NCI-H2227 treated with DMSO at 0.1 percent for 48 hours (cell line): Measurements from ENCODE around the gene TMPRSS11E.
"Not testable (repeated sequence)": the region's sequence is repeated elsewhere in the genome, so short reads cannot be mapped to it uniquely, and the experiment has no call there.

Source experiments
- DNase-seq: peaks from one replicate; lab custom pipeline; 2025; lab: John Stamatoyannopoulos, UW

TMPRSS11E gene

GRCh38 chr4:68462691-68463090 lies 15.4 kb downstream of the TMPRSS11E start:
- no peak for DNase-seq

DNA sequence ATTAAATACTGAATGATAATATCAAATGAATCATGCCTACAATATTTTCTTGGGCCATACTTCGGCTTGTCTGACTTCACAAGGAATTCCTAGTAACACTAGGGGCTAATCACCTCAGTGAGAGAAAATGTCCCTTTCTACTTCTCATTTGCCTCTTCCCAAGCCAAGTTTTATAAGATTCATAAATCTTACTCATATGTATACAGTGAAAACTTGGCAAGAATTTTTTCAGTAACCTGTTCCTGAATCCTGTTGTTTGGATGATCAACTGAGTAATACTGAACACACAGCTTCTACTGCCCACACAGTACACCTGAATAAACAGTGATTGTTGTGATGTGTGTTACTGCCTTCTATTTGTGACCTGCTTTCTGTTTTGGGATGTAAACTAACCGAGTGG lies 16.5 kb downstream of the TMPRSS11E start:
- no peak for DNase-seq

DNA sequence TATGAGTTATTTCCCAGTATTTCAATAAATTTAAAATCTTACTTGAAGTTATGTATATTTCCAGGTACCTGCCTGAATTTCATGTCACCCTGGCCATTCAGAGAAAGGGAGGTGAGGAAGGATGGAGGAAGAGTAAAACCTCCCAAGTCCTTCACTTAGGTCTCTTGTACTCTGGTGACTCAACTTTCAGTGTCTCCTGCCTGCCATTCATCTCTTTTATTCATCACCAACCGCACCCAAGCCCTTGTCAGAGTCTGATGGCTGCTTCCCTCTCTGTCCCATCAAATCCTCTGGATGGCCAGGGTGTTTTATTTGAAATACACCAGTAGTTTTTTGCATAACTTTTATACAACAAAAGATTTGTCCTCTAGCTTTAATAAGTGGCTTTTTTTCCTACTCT lies 17.8 kb downstream of the TMPRSS11E start:
- DNase-seq: no peak

DNA sequence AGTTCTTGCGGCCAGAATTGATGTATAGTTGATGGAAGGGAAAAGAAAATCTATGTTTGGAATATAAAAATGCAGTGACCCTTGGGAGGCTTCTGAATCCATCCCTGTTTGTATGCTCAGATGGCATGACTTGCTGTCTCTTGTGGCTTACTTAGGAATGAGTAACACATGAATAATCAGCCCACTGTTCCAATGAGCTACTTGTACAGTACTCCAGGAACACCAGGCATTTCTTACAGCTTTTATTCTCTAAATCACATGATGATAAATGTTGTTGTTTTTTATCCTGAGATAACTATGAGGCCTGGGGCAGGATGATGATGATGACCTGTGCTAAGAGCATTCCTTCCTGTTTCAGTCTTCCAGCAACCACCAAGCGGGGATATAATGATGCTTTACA lies 18.9 kb downstream of the TMPRSS11E start:
- no peak for DNase-seq

- no peak for DNase-seq
Measured at GRCh38 chr4:68466751-68467150, 19.5 kb downstream of the TMPRSS11E start.

GRCh38 chr4:68469482-68469881 lies 22.2 kb downstream of the TMPRSS11E start:
- no peak for DNase-seq

GRCh38 chr4:68476191-68476590 lies 28.9 kb downstream of the TMPRSS11E start:
- no peak for DNase-seq

DNA sequence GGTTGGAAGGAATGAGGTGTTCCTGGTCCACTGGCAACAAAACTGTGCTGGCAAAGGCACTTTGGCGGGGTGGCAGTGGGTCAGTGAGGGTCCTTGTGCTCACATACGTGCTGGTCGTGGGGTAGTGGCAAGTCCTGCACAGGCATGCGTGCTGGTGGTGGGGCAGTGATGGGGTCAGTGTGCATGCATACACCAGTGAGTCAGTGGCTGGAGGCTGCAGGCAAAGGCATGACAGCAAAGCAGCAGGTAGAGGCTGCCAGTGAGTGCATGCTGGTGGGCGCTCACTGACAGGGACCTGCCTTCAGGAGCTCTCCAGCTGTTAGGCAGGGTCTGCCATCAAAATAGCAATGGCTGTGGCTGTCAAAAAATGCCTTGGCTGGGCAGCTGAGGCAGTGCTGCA lies 42.1 kb downstream of the TMPRSS11E start:
- DNase-seq: no peak

GRCh38 chr4:68490826-68491457 lies 43.7 kb downstream of the TMPRSS11E start:
- no peak for DNase-seq

DNA sequence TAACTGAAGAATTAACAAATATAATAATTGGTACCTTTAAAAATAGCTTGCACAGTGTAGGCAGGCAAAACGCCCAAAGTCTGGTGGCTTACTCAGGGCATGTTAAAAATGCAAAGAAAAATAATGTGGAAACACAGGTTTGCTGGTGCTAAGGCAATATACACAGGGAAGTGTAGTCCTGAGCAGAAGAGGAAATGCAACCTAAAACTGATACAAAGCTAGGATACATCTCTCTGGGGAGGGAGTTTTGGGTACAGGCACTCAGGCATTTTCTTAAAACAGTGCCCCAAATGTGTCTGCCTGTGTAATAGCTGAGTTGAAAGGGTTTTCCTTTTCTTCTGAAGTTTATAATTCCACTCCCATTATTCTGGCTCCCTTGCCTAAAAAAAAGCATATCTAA lies 47.4 kb downstream of the TMPRSS11E start:
- DNase-seq: no peak

GRCh38 chr4:68498413-68499007 lies 51.2 kb downstream of the TMPRSS11E start:
- no peak for DNase-seq

DNA sequence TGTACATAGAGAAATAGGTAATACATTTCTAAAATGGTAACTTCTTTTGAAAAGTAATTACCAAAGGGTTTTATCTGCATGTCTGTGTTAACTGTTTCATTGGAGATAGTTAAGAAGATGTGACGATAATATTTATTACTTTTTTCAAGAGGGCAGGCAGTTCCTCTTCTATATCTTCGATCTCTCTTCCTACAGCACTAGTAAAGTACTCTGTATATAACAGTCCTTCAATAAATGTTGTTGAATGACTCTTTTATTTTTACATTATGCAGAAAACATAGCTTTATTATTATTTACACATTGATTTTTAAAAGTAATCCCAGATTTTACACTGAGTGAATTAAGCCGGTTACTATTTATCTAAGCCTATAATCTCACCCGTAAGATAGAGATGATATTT lies 51.8 kb downstream of the TMPRSS11E start:
- no peak for DNase-seq

- not testable (repeated sequence) for DNase-seq
Measured at GRCh38 chr4:68503462-68503861, 56.2 kb downstream of the TMPRSS11E start.

- DNase-seq: not testable (repeated sequence)
Measured at GRCh38 chr4:68504836-68505235, 57.6 kb downstream of the TMPRSS11E start.

DNA sequence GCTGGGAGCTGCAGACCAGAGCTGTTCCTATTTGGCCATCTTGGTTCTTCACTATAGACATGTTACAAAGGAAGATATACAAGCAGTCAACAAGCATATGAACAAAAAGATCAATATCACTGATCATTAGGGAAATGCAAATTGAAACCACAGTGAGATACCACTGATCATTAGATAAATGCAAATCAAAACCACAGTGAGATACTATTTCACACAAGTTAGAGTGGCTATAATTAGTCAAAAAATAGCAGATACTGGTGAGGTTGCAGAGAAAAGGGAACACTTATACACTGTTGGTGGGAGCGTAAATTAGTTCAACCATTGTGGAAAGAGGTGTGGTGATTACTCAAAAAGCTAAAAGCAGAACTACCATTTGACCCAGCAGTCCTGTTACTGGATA lies 58.2 kb downstream of the TMPRSS11E start:
- DNase-seq: not testable (repeated sequence)

DNA sequence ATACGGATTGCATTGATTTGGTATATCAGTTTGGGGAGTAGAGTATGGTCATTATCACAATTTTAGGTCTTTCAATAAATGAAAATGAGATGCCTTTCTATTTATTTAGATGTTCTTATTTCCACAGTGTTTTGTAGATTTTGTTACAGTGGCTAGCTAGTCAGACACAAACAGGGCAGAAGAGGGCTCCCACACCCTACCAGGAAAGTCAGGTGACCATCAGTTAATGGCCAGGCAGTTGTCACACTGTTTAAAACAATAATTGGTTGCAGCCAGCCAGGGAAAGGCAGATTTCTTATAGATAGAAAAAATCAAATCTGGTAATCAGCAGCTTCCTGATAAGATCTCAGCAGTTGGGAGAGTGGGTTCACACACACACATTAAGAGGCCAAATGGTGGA lies 71.6 kb downstream of the TMPRSS11E start:
- DNase-seq: no peak

GRCh38 chr4:68520985-68521384 lies 73.7 kb downstream of the TMPRSS11E start:
- no peak for DNase-seq

DNA sequence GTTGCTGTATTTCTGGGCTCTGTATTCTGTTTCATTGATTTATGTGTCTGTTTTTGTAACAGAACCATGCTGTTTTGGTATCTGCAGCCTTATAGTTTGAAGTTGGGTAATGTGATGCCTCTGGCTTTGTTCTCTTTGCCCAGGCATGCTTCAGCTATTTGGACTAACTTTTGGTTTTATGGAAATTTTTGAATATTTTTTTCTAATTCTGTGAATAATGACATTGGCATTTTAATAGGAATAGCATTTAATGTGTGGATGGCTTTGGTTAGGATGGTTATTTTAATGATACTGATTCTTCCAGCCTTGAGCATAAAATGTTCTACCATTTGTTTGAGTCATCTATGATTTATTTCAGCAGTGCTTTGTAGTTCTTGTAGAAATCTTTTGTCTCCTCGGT lies 75.0 kb downstream of the TMPRSS11E start:
- not testable (repeated sequence) for DNase-seq

DNA sequence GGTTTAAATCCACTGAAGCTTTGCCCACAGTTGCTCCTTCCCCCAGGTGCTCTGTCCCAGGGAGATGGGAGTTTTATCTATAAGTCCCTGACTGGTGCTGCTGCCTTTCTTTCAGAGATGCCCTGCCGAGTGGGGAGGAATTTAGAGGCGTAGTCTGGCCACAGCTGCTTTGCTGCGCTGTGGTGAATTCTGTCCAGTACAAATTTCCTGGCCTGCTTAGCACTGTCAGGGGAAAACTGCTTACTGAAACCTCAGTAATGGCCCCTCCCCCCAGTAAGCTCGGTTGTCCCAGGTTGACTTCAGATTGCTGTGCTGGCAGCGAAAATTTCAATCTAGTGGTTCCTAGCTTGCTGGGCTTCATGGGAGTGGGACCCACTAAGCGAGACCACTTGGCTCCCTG lies 88.7 kb downstream of the TMPRSS11E start:
- DNase-seq: no peak

- DNase-seq: no peak
Measured at GRCh38 chr4:68536375-68536774, 89.1 kb downstream of the TMPRSS11E start.

GRCh38 chr4:68542742-68543141 lies 95.5 kb downstream of the TMPRSS11E start:
- DNase-seq: not testable (repeated sequence)
